GM18499 (cell line): ENCODE data around the gene FBLN1.
"Not testable (repeated sequence)": the region's sequence is repeated elsewhere in the genome, so short reads cannot be mapped to it uniquely, and the experiment has no call there.

Experiments used
- ATAC-seq: cut with Tn5 transposase; IDR thresholded peaks from one replicate; pipeline ENCODE4 v1.9.1; 2021; ENCODE audit warnings: moderate number of reproducible peaks; ENCODE audit not compliant: insufficient read depth, unreplicated experiment

FBLN1 gene

GRCh38 chr22:45544588-45545170 is 42.0 kb downstream of the FBLN1 start:
- ATAC-seq = no peak

GRCh38 chr22:45546333-45547015 is 43.8 kb downstream of the FBLN1 start:
- no peak for ATAC-seq

- ATAC-seq = no peak
These were observed 44.3 kb downstream of the FBLN1 start for GRCh38 chr22:45547016-45547345.

- ATAC-seq = no peak
These were observed 45.0 kb downstream of the FBLN1 start for GRCh38 chr22:45547731-45548130.

- ATAC-seq = no peak
These were observed 45.7 kb downstream of the FBLN1 start for GRCh38 chr22:45548247-45548840.

GRCh38 chr22:45548991-45549761 is 46.5 kb downstream of the FBLN1 start:
- ATAC-seq = no peak

- ATAC-seq = no peak
These were observed 47.2 kb downstream of the FBLN1 start for GRCh38 chr22:45549762-45550378.

GRCh38 chr22:45550416-45550815 is 47.7 kb downstream of the FBLN1 start:
- no peak for ATAC-seq

GRCh38 chr22:45550891-45551290 is 48.2 kb downstream of the FBLN1 start:
- ATAC-seq = no peak

- ATAC-seq = no peak
These were observed 48.8 kb downstream of the FBLN1 start for GRCh38 chr22:45551310-45552016.

- ATAC-seq = no peak
These were observed 49.3 kb downstream of the FBLN1 start for GRCh38 chr22:45552017-45552411.

GRCh38 chr22:45552580-45553350 is 50.1 kb downstream of the FBLN1 start:
- no peak for ATAC-seq

GRCh38 chr22:45553351-45554039 is 50.8 kb downstream of the FBLN1 start:
- ATAC-seq = no peak

GRCh38 chr22:45554040-45554406 is 51.3 kb downstream of the FBLN1 start:
- no peak for ATAC-seq

GRCh38 chr22:45554861-45555260 is 52.2 kb downstream of the FBLN1 start:
- ATAC-seq = no peak

GRCh38 chr22:45557926-45558325 is 55.2 kb downstream of the FBLN1 start:
- ATAC-seq = not testable (repeated sequence)

GRCh38 chr22:45560092-45560491 is 57.4 kb downstream of the FBLN1 start:
- not testable (repeated sequence) for ATAC-seq

- ATAC-seq = not testable (repeated sequence)
These were observed 58.1 kb downstream of the FBLN1 start for GRCh38 chr22:45560761-45561160.

GRCh38 chr22:45562102-45562501 is 59.4 kb downstream of the FBLN1 start:
- no peak for ATAC-seq
